Gastrocnemius medialis (tissue), 4 donors: ENCODE results near the gene ARHGAP10. TPM values are rescaled to one million over a fixed set of nuclear protein-coding genes. Genes with fewer than 3 reads are reported as not detected.

ENCODE experiments used
- ATAC-seq, 2 donors: fragments of 150-250 bp; one replicate each; pipeline ENCODE4 v1.9.1; 2016
- DNase-seq, 2 donors: peaks; one replicate each; pipeline ENCODE4 v3.0.0-alpha.2; 2019
- H3K27ac ChIP-seq, 4 donors: fragments of 200-600 bp; sonication (generic); 1 replicate in 1 of 4; 2 replicates in 3 of 4; pipeline ENCODE4 v1.5.1; 2016 to 2018; ENCODE audit warnings: mild to moderate bottlenecking in 2 of 4, moderate library complexity in 1 of 4
- H3K27me3 ChIP-seq, 3 donors: fragments of 200-600 bp; sonication (generic) in 2 of 3; 1 replicate in 1 of 3; 2 replicates in 2 of 3; pipeline versions ENCODE4 v1.5.1 to v1.6.0; 2016 to 2019; ENCODE audit warnings: mild to moderate bottlenecking in 1 of 3, moderate library complexity in 1 of 3
- H3K36me3 ChIP-seq, 2 donors: fragments of 200-600 bp; sonication (generic) in 1 of 2; one replicate each; pipeline ENCODE4 v1.5.1; 2017 to 2018
- H3K4me1 ChIP-seq, 2 donors: fragments of 200-600 bp; sonication (generic) in 1 of 2; one replicate each; pipeline ENCODE4 v1.5.1; 2016 to 2017; ENCODE audit warnings: mild to moderate bottlenecking in 2 of 2
- H3K4me3 ChIP-seq, 4 donors: fragments of 200-600 bp; sonication (generic) in 3 of 4; 1 replicate in 1 of 4; 2 replicates in 3 of 4; pipeline ENCODE4 v1.5.1; 2016 to 2019; ENCODE audit warnings: mild to moderate bottlenecking in 2 of 4
- H3K9me3 ChIP-seq, 3 donors: fragments of 200-600 bp; sonication (generic) in 2 of 3; 1 replicate in 1 of 3; 2 replicates in 2 of 3; pipeline ENCODE4 v1.5.1; 2016 to 2019
- POLR2A ChIP-seq, 2 donors: fragments of 450-650 bp; IDR thresholded peaks; one replicate each; pipeline ENCODE4 v1.6.1; 2017; ENCODE audit warnings: antibody characterized with exemption in 2 of 2, mild to moderate bottlenecking in 2 of 2, moderate library complexity in 2 of 2
- in situ Hi-C, 4 donors: fragments of 200-750 bp; cut with MboI; loops; one replicate each; pipeline versions ENCODE4 v1.15.0 to v1.8.0; 2017; ENCODE audit warnings: low sequenced_read_pairs in 4 of 4
- intact Hi-C: fragments of 100-400 bp; cut with DNase I; formaldehyde crosslinking; loops from one replicate; pipeline ENCODE4 v1.15.1; 2023; ENCODE audit warnings: low total_unique reads
- total RNA-seq, 4 donors: library from RNA; depleted of rRNA; stranded (reverse); fragments of >200 nt; gene quantifications; one replicate each; pipeline versions ENCODE4 v1.1.0 to v1.2.3, GENCODE V29; 2016
- TF ChIP-seq, protein P1 (sequence below), 5 experiments: fragments of 450-650 bp in 3 of 5; fragments of 200-600 bp in 2 of 5; sonication (generic) in 2 of 5; IDR thresholded peaks in 4 of 5; conservative IDR thresholded peaks in 1 of 5; 1 replicate in 4 of 5; 2 replicates in 1 of 5; pipeline ENCODE4 v1.5.1; 2016 to 2019; ENCODE audit warnings: antibody characterized with exemption in 5 of 5, mild to moderate bottlenecking in 3 of 5, moderate library complexity in 3 of 5

The ARHGAP10 gene
- total RNA-seq, 4 donors from 2014 or later, result 22.1 to 34.6 (median 28.0) TPM

DNA sequence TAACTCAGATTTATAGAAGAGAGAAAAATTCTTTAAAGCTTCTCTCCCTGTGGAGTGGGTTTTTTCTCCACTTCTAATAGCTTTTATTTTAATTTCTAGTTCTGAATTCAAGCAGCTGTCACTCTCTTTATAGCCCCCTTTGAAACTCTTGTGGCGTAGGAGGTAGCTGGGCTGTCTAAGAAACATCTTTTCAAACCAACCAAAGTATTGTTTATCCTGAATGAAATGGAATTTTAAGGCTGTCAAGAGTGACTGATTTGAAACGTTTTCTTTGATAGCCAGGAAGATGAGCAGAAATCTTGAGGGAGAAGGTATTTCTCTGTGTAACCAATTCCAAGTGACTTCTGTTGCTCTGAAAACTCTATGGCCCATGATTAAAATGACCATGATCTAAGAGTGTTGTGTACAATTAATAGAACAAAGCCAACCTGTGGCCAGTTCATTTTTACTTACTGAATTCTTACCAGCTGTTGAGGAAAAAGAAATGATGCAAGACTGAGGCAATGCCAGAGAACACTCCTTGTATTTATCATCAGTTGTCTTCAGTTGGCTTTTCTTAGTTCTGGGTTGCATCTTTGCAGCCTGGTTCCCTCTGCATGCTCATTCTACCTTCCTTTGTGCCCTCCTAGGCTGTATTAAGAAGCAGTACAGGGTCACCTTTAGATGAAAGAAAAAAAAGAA is 298.4 kb downstream of the ARHGAP10 start:
- peak; percentile 93 for ATAC-seq
- no peak for TF ChIP-seq POLR2A (IDR thresholded peaks at IDR 0.05)
- TF ChIP-seq, protein P1, sequence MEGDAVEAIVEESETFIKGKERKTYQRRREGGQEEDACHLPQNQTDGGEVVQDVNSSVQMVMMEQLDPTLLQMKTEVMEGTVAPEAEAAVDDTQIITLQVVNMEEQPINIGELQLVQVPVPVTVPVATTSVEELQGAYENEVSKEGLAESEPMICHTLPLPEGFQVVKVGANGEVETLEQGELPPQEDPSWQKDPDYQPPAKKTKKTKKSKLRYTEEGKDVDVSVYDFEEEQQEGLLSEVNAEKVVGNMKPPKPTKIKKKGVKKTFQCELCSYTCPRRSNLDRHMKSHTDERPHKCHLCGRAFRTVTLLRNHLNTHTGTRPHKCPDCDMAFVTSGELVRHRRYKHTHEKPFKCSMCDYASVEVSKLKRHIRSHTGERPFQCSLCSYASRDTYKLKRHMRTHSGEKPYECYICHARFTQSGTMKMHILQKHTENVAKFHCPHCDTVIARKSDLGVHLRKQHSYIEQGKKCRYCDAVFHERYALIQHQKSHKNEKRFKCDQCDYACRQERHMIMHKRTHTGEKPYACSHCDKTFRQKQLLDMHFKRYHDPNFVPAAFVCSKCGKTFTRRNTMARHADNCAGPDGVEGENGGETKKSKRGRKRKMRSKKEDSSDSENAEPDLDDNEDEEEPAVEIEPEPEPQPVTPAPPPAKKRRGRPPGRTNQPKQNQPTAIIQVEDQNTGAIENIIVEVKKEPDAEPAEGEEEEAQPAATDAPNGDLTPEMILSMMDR (IDR thresholded peaks at IDR 0.05 in 4 of 5, conservative IDR thresholded peaks at IDR 0.05 in 1 of 5), result no peak
- in situ Hi-C loops (no loop called here), intact Hi-C loops (no loop called here)
- Histone ChIP-seq H3K4me1 (peaks cover 48 to 49% of the 10 kb centered on the region in 2 donors), H3K27me3 (no peaks in the 10 kb centered on the region), H3K4me3 (no peak overlapping the region), H3K9me3 (no peaks in the 10 kb centered on the region), H3K27ac (peak overlapping the region; percentile 51 to 76 (median 56)), H3K36me3 (no peaks in the 10 kb centered on the region)
- peak in 1 of 2 donors; percentile 40 for DNase-seq

DNA sequence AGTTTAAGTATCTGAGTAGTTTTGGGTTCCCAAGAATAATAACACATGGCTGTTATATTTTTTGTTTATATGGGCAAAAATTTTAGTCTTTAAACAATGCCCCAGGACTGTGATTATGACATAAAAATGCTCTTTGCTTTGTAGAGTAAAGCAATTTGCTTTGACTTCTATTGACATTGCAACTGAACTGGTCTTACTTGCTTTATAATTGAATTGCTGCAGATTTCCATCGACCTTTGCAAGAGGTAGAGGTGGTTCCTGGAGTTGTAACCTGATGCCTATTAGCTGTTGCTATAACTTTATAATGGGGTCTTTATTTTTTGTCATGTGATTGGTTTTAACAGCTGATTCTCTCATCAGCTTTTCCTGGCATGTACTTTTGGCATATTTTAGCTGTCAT is 302.9 kb downstream of the ARHGAP10 start:
- no peaks in the 10 kb centered on the region for H3K9me3 ChIP-seq
- no peak for ATAC-seq
- in situ Hi-C loops (no loop called here), intact Hi-C loops (no loop called here)
- H3K4me1 ChIP-seq, result peaks cover 27 to 37% of the 10 kb centered on the region in 2 donors
- TF ChIP-seq, protein P1 (IDR thresholded peaks at IDR 0.05 in 4 of 5, conservative IDR thresholded peaks at IDR 0.05 in 1 of 5), result no peak
- no peak for TF ChIP-seq POLR2A (IDR thresholded peaks at IDR 0.05)
- no peak overlapping the region for H3K4me3 ChIP-seq
- H3K27ac ChIP-seq, result peak overlapping the region in 1 of 4 donors; percentile 6
- H3K36me3 ChIP-seq, result no peaks in the 10 kb centered on the region
- H3K27me3 ChIP-seq, result no peaks in the 10 kb centered on the region
- DNase-seq, result no peak

DNA sequence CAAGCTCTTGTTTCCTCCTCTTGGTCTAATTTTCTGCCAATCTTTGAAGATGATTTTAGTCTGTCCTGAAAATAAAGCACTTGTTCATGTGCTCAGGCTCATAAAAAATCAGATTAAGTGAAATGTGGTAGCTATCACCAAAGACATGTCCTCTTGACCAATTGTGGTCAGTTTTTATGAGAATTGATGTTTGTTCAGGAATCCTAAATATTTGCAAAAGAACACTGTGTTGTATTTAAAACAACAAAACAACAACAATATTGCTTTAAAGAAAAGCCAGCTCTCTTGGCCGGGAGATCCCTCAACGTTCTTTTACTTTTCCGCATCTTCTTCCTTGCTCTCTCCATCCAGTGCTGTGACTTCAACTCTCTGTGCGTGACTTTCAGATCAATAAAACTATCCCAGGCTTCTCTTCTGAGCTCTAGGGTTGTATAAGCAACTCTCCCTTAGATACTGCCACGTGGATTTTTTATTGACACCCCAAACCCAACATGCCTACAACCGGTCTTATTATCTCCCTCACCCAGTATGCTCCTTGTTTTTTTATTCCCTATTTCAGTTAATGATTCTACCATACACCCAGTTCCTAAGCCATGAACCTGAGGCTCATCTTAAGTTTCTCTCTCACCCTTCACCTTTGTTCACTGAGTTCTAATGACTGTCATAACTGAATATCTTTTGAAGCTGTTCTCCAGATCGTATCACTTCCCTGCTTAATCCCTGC is 309.9 kb downstream of the ARHGAP10 start:
- H3K9me3 ChIP-seq, result no peaks in the 10 kb centered on the region
- intact Hi-C loops, result loop anchor here (2.0 to 10.0 kb wide), 2 partner anchors 13 to 217 kb away; no protein-coding TSS in a partner anchor
- H3K27me3 ChIP-seq, result no peaks in the 10 kb centered on the region
- H3K36me3 ChIP-seq, result no peaks in the 10 kb centered on the region
- H3K27ac ChIP-seq, result peak overlapping the region in 2 of 4 donors; percentile 45 to 93
- ATAC-seq (no peak), DNase-seq (no peak)
- H3K4me3 ChIP-seq, result no peak overlapping the region
- TF ChIP-seq POLR2A (IDR thresholded peaks at IDR 0.05), result no peak
- TF ChIP-seq, protein P1 (IDR thresholded peaks at IDR 0.05 in 4 of 5, conservative IDR thresholded peaks at IDR 0.05 in 1 of 5), result no peak
- in situ Hi-C loops, result no loop called here
- peaks cover 28 to 36% of the 10 kb centered on the region in 2 donors for H3K4me1 ChIP-seq

DNA sequence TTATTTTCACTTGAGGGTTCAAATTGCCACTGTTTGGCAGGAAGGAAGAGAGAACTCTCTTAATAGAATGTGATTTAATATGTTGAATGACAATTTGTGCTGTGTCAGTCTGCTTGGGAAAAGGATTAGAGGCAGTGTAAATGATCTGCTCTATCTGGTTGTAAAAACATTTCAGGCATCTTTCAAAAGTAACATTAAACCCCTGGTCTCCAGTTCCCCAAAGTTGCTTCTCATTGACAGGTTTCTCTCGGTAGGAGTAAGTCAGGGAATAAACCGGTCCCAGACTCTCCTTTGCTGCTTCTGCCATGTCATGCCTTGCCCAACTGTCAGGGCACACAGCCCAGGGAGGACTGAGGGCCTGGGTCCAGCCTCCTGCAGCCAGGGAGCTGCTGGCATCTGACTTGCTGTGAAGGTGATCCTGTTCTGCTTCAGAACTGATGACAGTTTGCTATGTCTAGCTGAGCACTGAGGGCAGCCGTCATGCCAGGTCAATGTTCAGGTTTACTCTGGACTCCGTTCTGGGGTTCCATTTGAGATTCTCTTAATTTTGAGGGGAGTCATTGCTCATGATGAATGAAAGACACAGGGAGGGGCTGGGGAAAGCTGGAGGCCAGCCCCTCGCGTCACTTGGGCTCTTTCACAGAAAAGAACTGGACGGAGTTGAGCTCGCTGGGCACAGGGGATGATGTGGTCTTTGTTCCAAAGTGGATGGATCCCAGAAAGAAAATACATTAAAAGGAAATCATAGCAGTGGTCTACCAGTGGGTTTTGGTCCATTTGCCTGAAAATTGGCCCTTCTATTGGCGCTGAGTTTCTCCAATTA is 312.4 kb downstream of the ARHGAP10 start:
- in situ Hi-C loops, result no loop called here

More for the DNA sequence above, 312.4 kb downstream of the ARHGAP10 start:
- Histone ChIP-seq H3K4me3 (peak overlapping the region; percentile 42 to 48 (median 47)), H3K4me1 (peaks cover 38% of the 10 kb centered on the region in 2 donors), H3K27me3 (no peaks in the 10 kb centered on the region), H3K27ac (peak overlapping the region; percentile 88 to 93 (median 91)), H3K36me3 (no peaks in the 10 kb centered on the region), H3K9me3 (no peaks in the 10 kb centered on the region)
- intact Hi-C loops, result loop anchor here (1.0 to 10.0 kb wide), 2 partner anchors 37 to 219 kb away; no protein-coding TSS in a partner anchor
- peak; percentile 89 to 96 for DNase-seq
- TF ChIP-seq, protein P1 (IDR thresholded peaks at IDR 0.05 in 4 of 5, conservative IDR thresholded peaks at IDR 0.05 in 1 of 5), result no peak
- peak; percentile 13 to 50 for TF ChIP-seq POLR2A (IDR thresholded peaks at IDR 0.05)
- peak; percentile 90 to 91 for ATAC-seq
